T-helper 2 cell treated with Interferon-gamma antibody and Interleukin-4, amounts not matched to agents 5 μg/mL and 100 μg/mL, for 36 hours (primary cell): ENCODE results near the gene CDC14C.

Experiments used
- DNase-seq: peaks from one replicate; pipeline ENCODE4 v3.0.0; 2021; ENCODE audit warnings: low spot score
- H3K27ac Mint-ChIP-seq: one replicate; pipeline ENCODE4 v1.8.0; 2021; ENCODE audit warnings: mild to moderate bottlenecking, mixed read lengths
- H3K27me3 Mint-ChIP-seq: one replicate; pipeline ENCODE4 v1.8.0; 2021; ENCODE audit warnings: low read depth, mixed read lengths
- H3K36me3 Mint-ChIP-seq: one replicate; pipeline ENCODE4 v1.8.0; 2021; ENCODE audit warnings: low read depth, mixed read lengths
- H3K4me1 Mint-ChIP-seq: one replicate; pipeline ENCODE4 v1.8.0; 2021; ENCODE audit warnings: low read depth, mixed read lengths
- H3K4me3 Mint-ChIP-seq: one replicate; pipeline ENCODE4 v1.8.0; 2022; ENCODE audit warnings: mild to moderate bottlenecking, moderate library complexity, mixed read lengths
- H3K9me3 Mint-ChIP-seq: one replicate; pipeline ENCODE4 v1.8.0; 2021; ENCODE audit warnings: mixed read lengths

The CDC14C gene

DNA sequence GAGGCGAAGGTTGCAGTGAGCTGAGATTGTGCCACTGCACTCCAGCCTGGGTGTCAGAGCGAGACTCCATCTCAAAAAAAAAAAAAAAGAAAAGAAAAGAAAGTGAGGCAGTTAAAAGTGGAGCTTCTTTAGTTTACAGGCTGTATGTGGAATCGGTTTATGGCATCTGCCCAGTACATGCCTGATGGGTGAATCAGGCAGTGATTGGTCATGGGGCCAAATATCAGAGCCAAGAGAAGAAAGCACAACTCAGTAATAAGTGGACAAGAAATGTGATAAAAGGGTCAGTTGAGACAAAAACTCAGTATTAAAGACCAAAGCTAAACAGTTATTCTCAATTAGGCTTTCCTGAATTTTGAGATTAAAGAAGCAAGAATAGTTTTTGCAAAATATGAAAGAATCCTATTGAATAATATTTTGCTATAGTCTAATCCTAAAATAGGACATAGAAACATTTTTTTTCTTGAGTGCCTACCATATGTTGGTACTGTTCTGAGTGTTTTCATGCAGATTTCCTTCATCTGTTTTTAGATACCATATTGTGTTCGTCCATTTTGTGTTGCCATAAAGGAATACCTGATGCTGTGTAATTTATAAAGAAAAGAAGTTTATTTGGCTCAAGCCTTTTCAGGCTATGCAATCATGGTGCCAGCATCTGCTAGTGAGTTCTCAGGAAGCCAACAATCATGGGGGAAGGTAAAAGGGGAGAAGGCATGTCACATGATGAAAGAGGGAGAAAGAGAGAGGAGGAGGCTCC, 14.4 kb downstream of the CDC14C start:
- Mint-ChIP-seq H3K9me3 (no peaks in the 10 kb centered on the region), H3K4me1 (no peaks in the 10 kb centered on the region), H3K4me3 (no peak overlapping the region), H3K27ac (no peak overlapping the region), H3K36me3 (no peaks in the 10 kb centered on the region), H3K27me3 (no peaks in the 10 kb centered on the region)
- DNase-seq: no peak

DNA sequence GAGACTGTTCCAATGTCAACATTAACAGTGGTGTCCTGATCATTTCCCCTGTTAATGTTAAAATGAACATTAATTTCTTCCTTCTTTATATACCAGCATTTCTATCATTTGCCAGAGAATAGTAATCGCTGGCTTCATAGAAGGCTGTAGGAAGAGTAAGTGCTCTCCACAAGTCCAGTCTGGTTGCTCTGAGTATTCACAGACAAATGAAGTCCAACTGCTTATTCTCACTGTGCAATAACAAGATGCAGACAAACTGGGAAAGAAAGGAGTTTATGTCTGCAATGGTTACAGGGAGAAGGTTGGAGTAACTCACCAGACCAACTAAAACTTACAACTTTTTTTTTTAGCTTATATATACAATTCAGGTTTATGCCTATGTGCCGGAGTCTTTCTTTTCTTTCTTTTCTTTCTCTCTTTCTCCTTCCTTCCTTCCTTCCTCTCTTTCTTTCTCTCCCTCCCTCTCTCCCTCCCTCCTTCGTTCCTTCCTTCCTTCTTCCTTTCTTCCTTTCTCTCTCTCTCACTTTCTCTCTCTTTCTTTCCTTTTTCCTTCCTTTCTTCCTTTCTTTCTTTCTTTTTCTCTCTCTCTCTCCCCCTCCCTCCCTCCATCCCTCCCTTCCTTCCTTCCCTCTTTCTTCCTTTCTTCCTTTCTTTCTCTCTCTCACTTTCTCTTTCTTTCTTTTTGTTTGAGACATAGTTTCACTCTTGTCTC, 19.1 kb downstream of the CDC14C start:
- Mint-ChIP-seq H3K27me3 (no peaks in the 10 kb centered on the region), H3K4me1 (no peaks in the 10 kb centered on the region), H3K9me3 (peaks cover 3% of the 10 kb centered on the region), H3K27ac (no peak overlapping the region), H3K36me3 (no peaks in the 10 kb centered on the region), H3K4me3 (no peak overlapping the region)
- DNase-seq: no peak

DNA sequence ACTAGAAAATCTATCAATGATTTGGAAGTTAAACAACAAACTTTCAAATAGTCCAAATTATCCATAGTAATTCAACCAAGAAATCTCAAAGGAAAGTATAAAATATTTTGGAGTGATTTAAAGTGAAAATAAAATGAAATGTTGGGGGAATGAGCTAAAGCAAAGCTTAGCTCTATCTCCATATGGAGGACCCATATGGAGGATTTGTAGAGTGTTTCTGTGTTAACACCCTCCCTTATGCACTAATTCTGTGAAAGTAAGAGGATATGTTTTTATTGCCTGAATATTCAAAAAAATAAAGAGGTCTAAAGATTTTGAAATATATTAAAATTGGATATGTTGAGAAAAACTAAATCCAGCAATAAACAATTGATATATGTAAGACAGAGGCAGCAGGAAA, 31.6 kb downstream of the CDC14C start:
- DNase-seq: no peak
- no peaks in the 10 kb centered on the region for H3K36me3 Mint-ChIP-seq
- H3K27me3 Mint-ChIP-seq: no peaks in the 10 kb centered on the region
- no peak overlapping the region for H3K4me3 Mint-ChIP-seq
- no peaks in the 10 kb centered on the region for H3K9me3 Mint-ChIP-seq
- no peak overlapping the region for H3K27ac Mint-ChIP-seq
- no peaks in the 10 kb centered on the region for H3K4me1 Mint-ChIP-seq

DNA sequence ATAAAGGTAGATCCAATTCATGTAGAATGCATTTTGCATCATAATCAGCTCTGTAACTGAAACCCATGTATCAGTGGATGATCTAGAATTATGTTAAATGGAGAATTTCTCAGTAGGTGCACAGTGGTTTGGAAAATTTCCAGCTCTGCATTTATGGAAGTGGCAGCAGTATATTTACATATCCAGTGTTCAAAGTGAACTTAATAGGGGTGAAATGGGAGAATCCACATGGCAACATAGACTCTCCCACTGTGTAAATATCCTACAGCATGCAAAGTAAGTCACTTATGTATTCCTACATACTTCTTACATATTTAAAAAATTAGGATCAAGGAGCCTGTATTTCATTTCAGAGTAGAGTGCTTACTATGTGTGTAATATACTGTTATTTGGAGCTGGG, 35.3 kb downstream of the CDC14C start:
- H3K9me3 Mint-ChIP-seq: no peaks in the 10 kb centered on the region

DNA sequence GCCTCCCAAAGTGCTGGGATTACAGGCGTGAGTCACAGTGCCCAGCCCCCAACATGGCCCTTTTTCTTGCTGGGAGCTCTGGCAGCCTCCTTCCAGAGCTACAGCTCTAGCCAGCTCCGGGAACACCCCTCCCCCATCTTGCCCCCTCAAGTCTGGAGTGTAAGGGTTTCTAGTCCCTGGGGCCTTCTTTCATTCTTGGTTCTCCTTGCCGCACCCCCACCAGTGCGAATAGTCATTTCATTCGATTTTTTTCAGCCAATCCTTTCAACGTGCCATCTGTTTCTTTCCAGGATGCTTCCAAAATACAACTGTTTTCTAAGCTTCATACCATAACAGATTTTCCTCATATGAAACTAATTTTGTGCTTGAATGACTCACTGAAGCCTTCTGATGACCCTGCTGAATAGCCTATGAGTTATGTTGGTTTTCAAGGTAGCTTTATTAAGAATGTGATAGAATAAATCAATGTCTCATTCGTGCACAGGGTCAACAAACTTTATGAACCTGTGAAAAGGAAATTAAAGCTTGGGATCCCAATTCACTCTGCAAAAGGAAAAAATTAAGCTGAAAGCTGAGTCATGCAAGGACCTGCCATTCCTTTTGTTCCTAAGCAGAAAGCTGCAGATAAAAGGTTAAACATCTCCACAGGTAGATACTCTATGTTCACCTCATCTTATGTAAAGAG, 38.6 kb downstream of the CDC14C start:
- Mint-ChIP-seq H3K27me3 (no peaks in the 10 kb centered on the region), H3K4me1 (no peaks in the 10 kb centered on the region), H3K4me3 (no peak overlapping the region), H3K9me3 (no peaks in the 10 kb centered on the region), H3K36me3 (no peaks in the 10 kb centered on the region), H3K27ac (no peak overlapping the region)
- DNase-seq: no peak

More for the DNA sequence above, 35.3 kb downstream of the CDC14C start:
- Mint-ChIP-seq H3K4me3 (no peak overlapping the region), H3K4me1 (no peaks in the 10 kb centered on the region), H3K27me3 (no peaks in the 10 kb centered on the region), H3K36me3 (no peaks in the 10 kb centered on the region), H3K27ac (no peak overlapping the region)
- DNase-seq: no peak

DNA sequence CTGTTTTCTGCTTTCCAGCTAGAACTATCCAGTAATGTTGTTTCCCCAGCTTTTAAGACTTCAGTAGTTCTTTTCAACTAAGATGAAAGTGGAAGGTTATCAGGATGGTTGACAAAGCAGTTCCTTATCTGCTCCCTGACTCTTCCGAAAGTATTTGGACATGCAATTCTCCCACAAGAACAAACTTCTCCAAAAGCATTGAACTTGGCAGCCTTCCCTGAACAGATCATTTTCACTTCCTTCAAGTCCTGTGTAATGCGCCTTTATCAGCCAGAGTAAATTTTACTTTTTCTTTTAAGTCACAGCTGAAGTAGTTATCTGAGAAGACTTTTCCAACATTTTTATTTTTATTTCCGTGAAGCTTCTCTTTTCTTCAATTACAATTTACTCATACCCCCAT, 39.7 kb downstream of the CDC14C start:
- Mint-ChIP-seq H3K27ac (no peak overlapping the region), H3K36me3 (no peaks in the 10 kb centered on the region), H3K9me3 (no peaks in the 10 kb centered on the region), H3K4me3 (no peak overlapping the region), H3K27me3 (no peaks in the 10 kb centered on the region), H3K4me1 (no peaks in the 10 kb centered on the region)
- DNase-seq: no peak

DNA sequence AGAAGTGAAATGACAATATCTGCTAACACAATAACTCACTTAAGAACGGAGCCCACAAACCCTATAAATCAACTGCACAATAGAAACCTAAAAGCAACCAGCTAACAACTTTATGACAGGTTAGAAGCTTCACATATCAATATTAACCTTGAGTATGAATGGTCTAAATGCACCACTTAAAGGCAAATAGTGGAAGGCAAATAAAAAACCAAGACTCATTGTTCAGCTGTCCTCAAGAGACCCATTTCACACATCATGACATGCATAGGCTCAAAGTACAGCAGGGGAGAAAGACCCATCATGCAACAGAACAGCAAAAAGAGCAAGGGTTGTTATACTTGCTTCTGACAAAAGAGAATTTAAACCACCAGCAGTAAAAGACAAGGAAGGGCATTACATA, 46.8 kb downstream of the CDC14C start:
- no peak for DNase-seq
- no peaks in the 10 kb centered on the region for H3K4me1 Mint-ChIP-seq
- H3K36me3 Mint-ChIP-seq: no peaks in the 10 kb centered on the region
- H3K27ac Mint-ChIP-seq: no peak overlapping the region
- peaks cover 12% of the 10 kb centered on the region for H3K9me3 Mint-ChIP-seq
- no peak overlapping the region for H3K4me3 Mint-ChIP-seq
- H3K27me3 Mint-ChIP-seq: no peaks in the 10 kb centered on the region

DNA sequence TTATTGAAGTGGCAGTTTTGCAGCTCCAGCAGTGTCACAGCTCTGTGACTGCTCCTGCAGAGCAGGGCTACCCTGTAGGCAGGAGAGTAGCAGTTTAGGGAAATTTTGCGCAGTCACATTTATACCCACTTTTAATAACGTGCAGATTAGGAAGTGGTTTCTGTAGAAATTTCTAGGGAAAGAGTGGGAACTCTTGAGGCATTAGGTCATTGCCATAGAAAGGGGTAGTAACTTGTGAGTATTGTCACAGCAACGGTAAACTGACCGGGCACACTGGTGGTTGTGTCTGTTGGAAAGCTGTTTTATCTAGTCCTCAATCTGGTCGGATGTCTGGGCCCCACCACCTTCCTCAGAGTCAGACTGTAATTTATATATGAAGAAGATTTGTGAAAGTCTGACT, 51.9 kb downstream of the CDC14C start:
- no peak for DNase-seq
- H3K27me3 Mint-ChIP-seq: no peaks in the 10 kb centered on the region
- no peaks in the 10 kb centered on the region for H3K36me3 Mint-ChIP-seq
- peaks cover 2% of the 10 kb centered on the region for H3K9me3 Mint-ChIP-seq
- H3K4me1 Mint-ChIP-seq: no peaks in the 10 kb centered on the region
- no peak overlapping the region for H3K27ac Mint-ChIP-seq
- H3K4me3 Mint-ChIP-seq: no peak overlapping the region

DNA sequence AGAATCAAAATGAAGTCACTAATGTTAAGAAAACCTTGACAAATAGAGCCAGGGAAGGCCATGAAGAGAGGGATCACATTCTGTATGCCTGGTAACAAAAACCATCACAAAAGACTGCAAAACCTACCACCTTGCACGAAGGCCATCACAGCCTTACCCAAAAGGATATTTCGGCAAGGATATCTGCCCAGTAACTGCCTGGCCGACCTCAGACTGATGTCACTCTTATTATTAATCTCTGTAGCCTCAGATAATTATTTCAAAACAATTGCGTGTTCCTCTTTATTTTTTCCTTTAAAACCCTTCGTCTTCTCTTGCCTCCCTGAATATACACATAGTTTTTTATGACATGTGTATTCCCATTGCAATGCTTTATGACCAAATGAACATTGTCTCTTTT, 52.5 kb downstream of the CDC14C start:
- H3K9me3 Mint-ChIP-seq: no peaks in the 10 kb centered on the region
- H3K4me3 Mint-ChIP-seq: no peak overlapping the region
- H3K4me1 Mint-ChIP-seq: no peaks in the 10 kb centered on the region
- DNase-seq: no peak
- H3K27me3 Mint-ChIP-seq: no peaks in the 10 kb centered on the region
- H3K27ac Mint-ChIP-seq: no peak overlapping the region
- no peaks in the 10 kb centered on the region for H3K36me3 Mint-ChIP-seq
